GM12878 (cell line): ENCODE data around the gene CENPS. TPM values are rescaled to one million over a fixed set of nuclear protein-coding genes. Genes with fewer than 3 reads are reported as not detected.

Experiments
- ATAC-seq: fragments of 200-7000 bp; cut with Tn5 transposase; 3 replicates; pipeline ENCODE4 v1.9.1; 2020; ENCODE audit warnings: mild to moderate bottlenecking, moderate library complexity
- BruUV-seq: library from RNA; stranded (reverse); fragments of 400-500 nt; replicated peaks from 2 replicates; lab custom pipeline; 2021; lab: Mats Ljungman, UMichigan
- CTCF ChIA-PET: fragments of 300-600 bp; sonication (Branson Sonifier 250); formaldehyde crosslinking; extraction: SDS; loops from one replicate; lab custom pipeline; 2021; ENCODE audit warnings: inconsistent platforms; lab: Yijun Ruan, JAX
- POLR2A ChIA-PET: fragments of 350-600 bp; formaldehyde crosslinking; extraction: SDS; loops from one replicate; lab custom pipeline; 2021; ENCODE audit warnings: inconsistent platforms; lab: Charles Lee
- RAD21 ChIA-PET: fragments of 300-600 bp; sonication (Branson Sonifier 250); formaldehyde crosslinking; loops from one replicate; lab custom pipeline; 2023; ENCODE audit warnings: antibody characterized with exemption; ENCODE audit not compliant: unreplicated experiment; lab: Charles Lee
- SMC1A ChIA-PET: fragments of 300-600 bp; sonication (Branson Sonifier 250); formaldehyde crosslinking; loops from one replicate; lab custom pipeline; 2023; ENCODE audit not compliant: unreplicated experiment, uncharacterized antibody; lab: Charles Lee
- DNase-seq: peaks from one replicate; pipeline ENCODE4 v3.0.0-alpha.2; 2011; ENCODE audit warnings: low read depth, low spot score
- FAIRE-seq: peaks from 3 replicates; lab custom pipeline; 2011; peaks lifted over from hg19 to GRCh38; lab: Jason Lieb, UNC
- H2AFZ ChIP-seq: 2 replicates; pipeline ENCODE4 v1.6.0; 2011; ENCODE audit warnings: low read depth, low read length, control low read depth; ENCODE audit not compliant: control insufficient read depth
- H3K27ac ChIP-seq: 2 replicates; pipeline ENCODE4 v1.5.1; 2011; ENCODE audit warnings: control low read depth; ENCODE audit not compliant: control insufficient read depth, insufficient read depth
- H3K27me3 ChIP-seq, 2 experiments: replicated peaks in 1 of 2; 2 replicates each; pipeline versions ENCODE4 v1.6.0 to v1.6.1; 2011; ENCODE audit warnings: low read length in 1 of 2; ENCODE audit not compliant: control insufficient read depth in 2 of 2, insufficient read depth in 2 of 2
- H3K36me3 ChIP-seq, 2 experiments: 2 replicates each; pipeline ENCODE4 v1.5.1; 2011; ENCODE audit warnings: low read length in 1 of 2; ENCODE audit not compliant: control insufficient read depth in 2 of 2, insufficient read depth in 2 of 2
- H3K4me1 ChIP-seq: 2 replicates; pipeline ENCODE4 v1.6.1; 2011; ENCODE audit warnings: mild to moderate bottlenecking, low read length, moderate library complexity, mixed read lengths; ENCODE audit not compliant: control insufficient read depth, insufficient read depth
- H3K4me2 ChIP-seq: 2 replicates; pipeline ENCODE4 v1.6.0; 2011; ENCODE audit warnings: control low read depth; ENCODE audit not compliant: control insufficient read depth, insufficient read depth
- H3K4me3 ChIP-seq: fragments of 200-600 bp; sonication (generic); 2 replicates; pipeline ENCODE4 v1.5.1; 2016
- H3K79me2 ChIP-seq: 2 replicates; pipeline ENCODE4 v1.6.0; 2011; ENCODE audit warnings: low read length; ENCODE audit not compliant: control insufficient read depth, insufficient read depth
- H3K9ac ChIP-seq: 2 replicates; pipeline ENCODE4 v1.8.0; 2011; ENCODE audit warnings: low read length, control low read depth, mixed read lengths; ENCODE audit not compliant: control insufficient read depth, insufficient read depth
- H3K9me3 ChIP-seq: replicated peaks from 3 replicates; pipeline ENCODE4 v1.5.1; 2011; ENCODE audit warnings: mild to moderate bottlenecking, low read length; ENCODE audit not compliant: control insufficient read depth, insufficient read depth
- H4K20me1 ChIP-seq: 2 replicates; pipeline ENCODE4 v1.6.0; 2011; ENCODE audit not compliant: control insufficient read depth, insufficient read depth
- KDM1A ChIP-seq: fragments of 200-600 bp; sonication (generic); IDR thresholded peaks from 2 replicates; pipeline ENCODE4 v1.6.1; 2016; ENCODE audit warnings: borderline replicate concordance
- NRF1 ChIP-seq: conservative IDR thresholded peaks from 2 replicates; pipeline ENCODE4 v1.6.1; 2011; ENCODE audit warnings: mild to moderate bottlenecking, low read depth, low read length, improper control_type of control experiment
- PAX8 ChIP-seq: fragments of 450-650 bp; IDR thresholded peaks from 2 replicates; pipeline ENCODE4 v1.6.1; 2017; ENCODE audit warnings: mild to moderate bottlenecking, moderate library complexity
- TCF7 ChIP-seq: IDR thresholded peaks from 2 replicates; pipeline ENCODE4 v1.6.1; 2014; ENCODE audit warnings: antibody characterized with exemption, borderline replicate concordance
- USF1 ChIP-seq: IDR thresholded peaks from 2 replicates; pipeline ENCODE4 v1.6.1; 2011; ENCODE audit warnings: borderline replicate concordance, low read depth, mild to moderate bottlenecking, moderate library complexity, mixed read lengths, low read length; ENCODE audit not compliant: insufficient read depth; ENCODE audit errors: extremely low read length
- WGBS: methylation state at CpG from one replicate; pipeline ENCODE4 v1.1.6; 2016; ENCODE audit warnings: low lambda C conversion rate; ENCODE audit not compliant: insufficient replicate concordance, insufficient coverage; ENCODE audit errors: missing lambda C conversion rate; 5-methylcytosine and 5-hydroxymethylcytosine counted together
- in situ Hi-C: fragments of 300-500 bp; cut with MboI; formaldehyde crosslinking; loops from 9 replicates; pipeline ENCODE4 v1.14.3; 2018; ENCODE audit warnings: mixed read lengths
- intact Hi-C: fragments of 100-400 bp; cut with micrococcal nuclease; formaldehyde crosslinking; loops from one replicate; pipeline ENCODE4 v1.14.2; 2022; ENCODE audit not compliant: unreplicated experiment
- polyA plus RNA-seq, 11 experiments: library from polyadenylated mRNA; depleted of rRNA in 4 of 11; unstranded in 6 of 11; stranded (reverse) in 5 of 11; fragments of >200 nt; fragmentation: Nextera tagmentation in 4 of 11; fragmentation: Illumina TruSeq in 1 of 11; extraction: Ambion mirVana in 4 of 11; extraction: Trizol in 1 of 11; gene quantifications; 1 replicate in 1 of 11; 2 replicates in 10 of 11; pipeline versions ENCODE4 v1.2.1 to v1.2.3, GENCODE V29; 2011 to 2016; ENCODE audit warnings: inconsistent platforms in 2 of 11, missing spikeins in 2 of 11, low read depth in 1 of 11
- total RNA-seq, 4 experiments: library from RNA; depleted of rRNA in 3 of 4; stranded (reverse); fragments of >200 nt in 3 of 4; fragmentation: Illumina TruSeq in 1 of 4; extraction: Trizol in 1 of 4; gene quantifications; 2 replicates each; pipeline versions ENCODE4 v1.2.1 to v1.2.3, GENCODE V29; 2013 to 2021
- TF ChIP-seq, protein P1 (sequence below): fragments of 450-650 bp; IDR thresholded peaks from 2 replicates; pipeline ENCODE4 v1.6.1; 2018; ENCODE audit warnings: borderline replicate concordance, mild to moderate bottlenecking; ENCODE audit not compliant: partially characterized antibody

CENPS gene
- total and polyA plus RNA-seq, 10 of the 15 experiments (the other 5 are each of a cell fraction or from before 2014, with no cell fraction given), result 9.4 to 51.7 (median 16.7) TPM

DNA sequence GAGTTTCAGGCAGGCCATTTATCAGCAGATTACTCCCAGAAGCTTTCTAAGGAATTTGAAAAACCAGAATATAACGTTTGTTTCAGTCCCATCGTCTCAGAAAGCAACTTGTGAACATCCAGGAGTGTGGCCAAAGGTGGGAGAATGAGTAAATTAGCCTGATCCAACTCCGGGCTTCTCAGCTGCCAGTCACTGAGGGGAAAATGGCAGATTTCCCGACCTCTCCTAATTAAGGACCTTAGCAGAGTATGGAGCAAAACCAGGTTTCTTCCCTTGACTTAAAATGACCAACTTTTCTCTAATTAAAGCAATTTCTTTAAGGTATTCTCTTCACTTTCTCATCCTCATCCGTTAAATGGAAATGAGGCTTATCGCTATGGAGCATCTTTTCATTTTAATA is 20.6 kb downstream of the CENPS start:
- in situ Hi-C loops, result no loop called here
- H2AFZ ChIP-seq, result no peak overlapping the region
- TF ChIP-seq USF1 (no peak), TCF7 (no peak), PAX8 (no peak), KDM1A (no peak), NRF1 (no peak)
- TF ChIP-seq, protein P1, sequence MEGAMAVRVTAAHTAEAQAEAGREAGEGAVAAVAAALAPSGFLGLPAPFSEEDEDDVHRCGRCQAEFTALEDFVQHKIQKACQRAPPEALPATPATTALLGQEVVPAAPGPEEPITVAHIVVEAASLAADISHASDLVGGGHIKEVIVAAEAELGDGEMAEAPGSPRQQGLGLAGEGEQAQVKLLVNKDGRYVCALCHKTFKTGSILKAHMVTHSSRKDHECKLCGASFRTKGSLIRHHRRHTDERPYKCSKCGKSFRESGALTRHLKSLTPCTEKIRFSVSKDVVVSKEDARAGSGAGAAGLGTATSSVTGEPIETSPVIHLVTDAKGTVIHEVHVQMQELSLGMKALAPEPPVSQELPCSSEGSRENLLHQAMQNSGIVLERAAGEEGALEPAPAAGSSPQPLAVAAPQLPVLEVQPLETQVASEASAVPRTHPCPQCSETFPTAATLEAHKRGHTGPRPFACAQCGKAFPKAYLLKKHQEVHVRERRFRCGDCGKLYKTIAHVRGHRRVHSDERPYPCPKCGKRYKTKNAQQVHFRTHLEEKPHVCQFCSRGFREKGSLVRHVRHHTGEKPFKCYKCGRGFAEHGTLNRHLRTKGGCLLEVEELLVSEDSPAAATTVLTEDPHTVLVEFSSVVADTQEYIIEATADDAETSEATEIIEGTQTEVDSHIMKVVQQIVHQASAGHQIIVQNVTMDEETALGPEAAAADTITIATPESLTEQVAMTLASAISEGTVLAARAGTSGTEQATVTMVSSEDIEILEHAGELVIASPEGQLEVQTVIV, result no peak
- TF ChIP-seq, all 136 proteins: peak for 0
- 64% methylated on average over 6 of the region's 6 CpGs for WGBS
- DNase-seq (no peak), FAIRE-seq (no peak), ATAC-seq (no peak)
- ChIA-PET CTCF (no interaction called here), RAD21 (no interaction called here), POLR2A (interaction anchor here (0.6 kb wide), 1 partner anchor 37 kb away, joined by 3 read pairs; no protein-coding TSS in a partner anchor), SMC1A (interaction anchor here (0.5 kb wide), 1 partner anchor 15 kb away, joined by 3 read pairs; no protein-coding TSS in a partner anchor)
- BruUV-seq, result no TSS peak
- Histone ChIP-seq H3K79me2 (no peaks in the 10 kb centered on the region), H3K27ac (no peak overlapping the region), H4K20me1 (no peaks in the 10 kb centered on the region), H3K27me3 (no peaks in the 10 kb centered on the region), H3K4me1 (no peaks in the 10 kb centered on the region), H3K4me3 (no peak overlapping the region), H3K36me3 (no peaks in the 10 kb centered on the region), H3K9me3 (no peaks in the 10 kb centered on the region; the same call in 2 of the 3 replicates), H3K9ac (no peak overlapping the region), H3K4me2 (no peak overlapping the region)
- intact Hi-C loops, result no loop called here
